Right lobe of liver (tissue), 4 donors: ENCODE data around the gene MAP3K9.

Experiments
- POLR2A ChIP-seq: fragments of 450-650 bp; IDR thresholded peaks from one replicate; pipeline ENCODE4 v1.6.1; 2017; ENCODE audit warnings: antibody characterized with exemption, mild to moderate bottlenecking
- TF ChIP-seq, protein P1 (sequence below), 4 donors: fragments of 200-600 bp in 3 of 4; fragments of 450-650 bp in 1 of 4; IDR thresholded peaks; one replicate each; pipeline versions ENCODE4 v1.5.1 to v1.8.0; 2016 to 2022; ENCODE audit warnings: antibody characterized with exemption in 4 of 4, mild to moderate bottlenecking in 2 of 4
- donor health status: DM: no; HTN: no; CAD: no.
- donor health status: DM: no; HTN: no; CAD: no.
- donor health status: DM: no; HTN: yes; CAD: no.

DNA sequence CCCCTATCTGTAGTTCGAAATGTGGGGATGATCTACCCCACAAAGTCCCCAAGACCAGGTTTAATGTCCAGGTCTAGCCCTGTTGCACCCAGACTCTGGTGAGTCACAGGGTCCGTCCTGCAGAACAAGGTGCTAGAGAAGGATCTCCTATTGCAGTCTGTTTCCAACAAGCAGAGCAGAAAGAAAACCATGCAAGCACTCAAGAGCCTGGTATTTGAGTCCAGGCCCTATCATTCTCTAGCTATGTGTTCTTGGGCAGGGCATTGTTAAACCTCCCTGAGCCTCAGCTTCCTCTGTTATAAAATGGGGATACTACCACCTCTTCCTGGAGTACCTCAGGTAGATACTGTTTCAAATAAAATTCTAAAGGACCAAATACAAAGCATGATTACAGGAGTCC lies 24.4 kb downstream of the MAP3K9 start:
- TF ChIP-seq POLR2A, result no peak
- TF ChIP-seq, protein P1, sequence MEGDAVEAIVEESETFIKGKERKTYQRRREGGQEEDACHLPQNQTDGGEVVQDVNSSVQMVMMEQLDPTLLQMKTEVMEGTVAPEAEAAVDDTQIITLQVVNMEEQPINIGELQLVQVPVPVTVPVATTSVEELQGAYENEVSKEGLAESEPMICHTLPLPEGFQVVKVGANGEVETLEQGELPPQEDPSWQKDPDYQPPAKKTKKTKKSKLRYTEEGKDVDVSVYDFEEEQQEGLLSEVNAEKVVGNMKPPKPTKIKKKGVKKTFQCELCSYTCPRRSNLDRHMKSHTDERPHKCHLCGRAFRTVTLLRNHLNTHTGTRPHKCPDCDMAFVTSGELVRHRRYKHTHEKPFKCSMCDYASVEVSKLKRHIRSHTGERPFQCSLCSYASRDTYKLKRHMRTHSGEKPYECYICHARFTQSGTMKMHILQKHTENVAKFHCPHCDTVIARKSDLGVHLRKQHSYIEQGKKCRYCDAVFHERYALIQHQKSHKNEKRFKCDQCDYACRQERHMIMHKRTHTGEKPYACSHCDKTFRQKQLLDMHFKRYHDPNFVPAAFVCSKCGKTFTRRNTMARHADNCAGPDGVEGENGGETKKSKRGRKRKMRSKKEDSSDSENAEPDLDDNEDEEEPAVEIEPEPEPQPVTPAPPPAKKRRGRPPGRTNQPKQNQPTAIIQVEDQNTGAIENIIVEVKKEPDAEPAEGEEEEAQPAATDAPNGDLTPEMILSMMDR (IDR thresholded peaks at IDR 0.05), result no peak
